AG08395 (cell line): ENCODE measurements around the gene ARHGEF28.

Experiments used
- DNase-seq: peaks from one replicate; pipeline ENCODE4 v3.0.0; 2012; ENCODE audit warnings: mixed read lengths, low spot score

ARHGEF28 gene

GRCh38 chr5:73625944-73626811, at the start of gene ARHGEF28:
ARHGEF28 (plus strand) TSS chr5:73626196; CDS start chr5:73684852, 58,656 bp downstream.
- DNase-seq: peak; percentile 76

- DNase-seq: no peak
Measured at GRCh38 chr5:73582285-73583145, 43.5 kb upstream of the ARHGEF28 start.

GRCh38 chr5:73587923-73588322, 38.1 kb upstream of the ARHGEF28 start:
- DNase-seq: no peak

- peak; percentile 82 for DNase-seq
Measured at GRCh38 chr5:73591102-73591695, 34.8 kb upstream of the ARHGEF28 start.

GRCh38 chr5:73591698-73592501, 34.1 kb upstream of the ARHGEF28 start:
- no peak for DNase-seq

- DNase-seq: no peak
Measured at GRCh38 chr5:73592551-73592950, 33.4 kb upstream of the ARHGEF28 start.

GRCh38 chr5:73596705-73597328, 29.2 kb upstream of the ARHGEF28 start:
- no peak for DNase-seq

- DNase-seq: no peak
Measured at GRCh38 chr5:73599380-73599779, 26.6 kb upstream of the ARHGEF28 start.

- no peak for DNase-seq
Measured at GRCh38 chr5:73603998-73604397, 22.0 kb upstream of the ARHGEF28 start.

GRCh38 chr5:73605223-73606087, 20.5 kb upstream of the ARHGEF28 start:
- DNase-seq: no peak

GRCh38 chr5:73606206-73606753, 19.7 kb upstream of the ARHGEF28 start:
- DNase-seq: no peak

- no peak for DNase-seq
Measured at GRCh38 chr5:73607228-73607627, 18.8 kb upstream of the ARHGEF28 start.

GRCh38 chr5:73612799-73613198, 13.2 kb upstream of the ARHGEF28 start:
- DNase-seq: no peak

GRCh38 chr5:73615085-73615484, 10.9 kb upstream of the ARHGEF28 start:
- no peak for DNase-seq

GRCh38 chr5:73615947-73616346, 10.0 kb upstream of the ARHGEF28 start:
- DNase-seq: no peak

- DNase-seq: no peak
Measured at GRCh38 chr5:73617510-73618279, 8.3 kb upstream of the ARHGEF28 start.

GRCh38 chr5:73619606-73620333, 6.2 kb upstream of the ARHGEF28 start:
- no peak for DNase-seq

GRCh38 chr5:73620334-73620687, 5.7 kb upstream of the ARHGEF28 start:
- DNase-seq: no peak

GRCh38 chr5:73623060-73623459, 2.9 kb upstream of the ARHGEF28 start:
- no peak for DNase-seq
